Panc1 (cell line): ENCODE measurements around the gene JOSD2.

Source experiments
- CTCF ChIP-seq: fragments of 450-650 bp; IDR thresholded peaks from 2 replicates; pipeline ENCODE4 v1.5.1; 2017; ENCODE audit warnings: mild to moderate bottlenecking
- POLR2AphosphoS5 ChIP-seq: IDR thresholded peaks from 2 replicates; pipeline ENCODE4 v1.6.1; 2012; ENCODE audit warnings: mild to moderate bottlenecking, low read depth, low read length, moderate library complexity
- REST ChIP-seq, 2 experiments: IDR thresholded peaks; 2 replicates each; pipeline ENCODE4 v1.6.1; 2011 to 2012; ENCODE audit warnings: low read depth in 2 of 2, control low read depth in 1 of 2, low read length in 1 of 2, mild to moderate bottlenecking in 1 of 2, moderate library complexity in 1 of 2; ENCODE audit not compliant: insufficient read depth in 1 of 2
- SIN3A ChIP-seq: IDR thresholded peaks from 2 replicates; pipeline ENCODE4 v1.6.1; 2012; ENCODE audit warnings: low read depth, mild to moderate bottlenecking, low read length, moderate library complexity, borderline replicate concordance; ENCODE audit not compliant: insufficient read depth
- TCF7L2 ChIP-seq: IDR thresholded peaks from 2 replicates; pipeline ENCODE4 v1.6.1; 2011; ENCODE audit warnings: mild to moderate bottlenecking, low read depth, low read length, inconsistent platforms

DNA sequence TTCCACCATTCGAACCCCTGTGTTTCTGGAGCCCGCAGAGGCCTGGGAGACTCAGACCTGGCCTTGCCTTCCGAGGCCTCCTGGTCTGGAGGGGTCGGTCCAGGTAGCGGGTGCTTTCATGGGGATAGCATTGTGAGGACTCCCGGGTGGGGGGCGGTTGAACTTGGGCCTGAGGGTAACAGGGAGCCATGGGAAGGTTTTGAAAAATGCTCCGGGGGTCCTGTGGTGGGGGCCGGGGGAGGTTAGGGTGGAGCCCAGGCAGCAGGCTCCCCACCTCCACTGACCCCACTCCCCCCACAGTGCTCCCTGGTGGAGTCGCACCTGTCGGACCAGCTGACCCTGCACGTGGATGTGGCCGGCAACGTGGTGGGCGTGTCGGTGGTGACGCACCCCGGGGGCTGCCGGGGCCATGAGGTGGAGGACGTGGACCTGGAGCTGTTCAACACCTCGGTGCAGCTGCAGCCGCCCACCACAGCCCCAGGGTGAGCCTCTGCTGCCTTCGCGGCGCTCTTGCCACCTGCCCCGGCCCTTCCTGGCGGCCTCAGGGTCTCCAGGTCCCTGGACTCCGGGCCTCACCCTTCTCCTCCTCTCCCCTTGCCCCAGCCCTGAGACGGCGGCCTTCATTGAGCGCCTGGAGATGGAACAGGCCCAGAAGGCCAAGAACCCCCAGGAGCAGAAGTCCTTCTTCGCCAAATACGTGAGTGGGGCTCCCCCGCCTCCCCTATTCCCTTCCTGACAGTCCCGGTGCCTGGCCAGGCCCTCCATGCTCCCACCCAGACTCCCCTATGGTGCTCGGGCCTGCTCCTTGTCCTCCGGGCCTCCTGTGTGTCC is 30.5 kb downstream of the JOSD2 start:
- TF ChIP-seq CTCF (no peak), SIN3A (no peak), TCF7L2 (no peak), POLR2AphosphoS5 (no peak), REST (IDR thresholded peaks at IDR 0.05; ENCODE audit: insufficient read depth in 1 of 2, low read depth in 2 of 2, low read length in 1 of 2) (no peak)
